GM21723 (cell line): ENCODE results near the gene CD38.
"Not testable (repeated sequence)": the region's sequence is repeated elsewhere in the genome, so short reads cannot be mapped to it uniquely, and the experiment has no call there.

Source experiments
- ATAC-seq: cut with Tn5 transposase; IDR thresholded peaks from one replicate; pipeline ENCODE4 v1.9.1; 2021; ENCODE audit warnings: mild to moderate bottlenecking, moderate library complexity; ENCODE audit not compliant: unreplicated experiment

CD38 gene

DNA sequence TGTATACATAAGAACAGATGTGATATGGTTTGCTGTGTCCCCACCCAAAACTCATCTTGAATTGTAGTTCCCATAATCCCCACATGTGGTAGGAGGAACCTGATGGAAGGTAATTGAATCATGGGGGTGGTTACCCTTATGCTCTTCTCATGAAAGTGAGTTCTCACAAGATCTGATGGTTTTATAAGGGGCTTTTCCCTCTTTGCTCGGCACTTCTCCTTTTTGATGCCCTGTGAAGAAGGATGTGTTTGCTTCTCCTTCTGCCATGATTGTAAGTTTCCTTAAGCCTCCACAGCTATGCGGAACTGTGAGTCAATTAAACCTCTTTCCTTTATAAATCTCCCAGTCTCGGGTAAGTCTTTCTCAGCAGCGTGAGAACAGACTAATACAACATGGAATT lies 83.1 kb downstream of the CD38 start:
- ATAC-seq = not testable (repeated sequence)

DNA sequence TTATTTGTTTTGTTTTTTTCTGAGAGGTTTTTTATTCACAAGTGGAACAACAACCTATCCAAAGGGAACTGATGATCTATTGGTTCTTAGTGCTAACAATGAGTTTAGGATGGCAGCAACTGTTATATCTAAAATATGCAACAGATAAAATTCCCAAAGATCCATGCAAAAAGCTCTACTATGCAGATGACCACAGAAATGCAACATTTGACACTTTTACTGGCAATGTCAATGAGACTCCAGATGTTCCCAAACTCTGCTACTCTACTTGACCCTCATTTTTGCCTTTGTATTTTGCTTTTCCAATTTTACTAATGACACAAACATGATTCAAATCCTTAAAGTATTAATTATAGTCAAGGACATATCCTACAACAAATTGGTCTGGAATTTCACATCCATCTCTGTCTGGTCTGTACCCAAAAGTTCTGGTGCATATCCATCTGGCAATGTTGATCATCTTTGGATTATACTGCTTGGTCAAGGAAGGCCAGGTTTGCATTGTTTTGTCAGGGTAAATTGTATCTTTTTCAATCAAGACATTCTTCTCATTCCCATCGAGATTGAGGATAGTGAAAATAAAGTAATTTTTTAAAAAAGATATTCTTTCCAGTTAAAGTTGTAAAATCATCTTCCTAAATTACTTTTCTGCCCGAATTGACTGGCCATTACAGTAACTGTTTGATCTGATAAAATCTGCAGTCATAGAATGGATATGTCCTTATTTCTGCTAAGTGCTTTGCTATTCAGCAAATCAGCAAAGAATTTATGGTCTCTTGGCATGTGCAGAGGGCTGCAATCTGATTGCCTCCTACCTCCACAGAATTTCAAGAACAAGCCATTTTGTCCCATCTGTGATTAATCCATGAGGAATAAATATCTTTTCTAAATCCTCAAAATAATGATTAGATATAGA lies 86.8 kb downstream of the CD38 start:
- ATAC-seq = no peak

DNA sequence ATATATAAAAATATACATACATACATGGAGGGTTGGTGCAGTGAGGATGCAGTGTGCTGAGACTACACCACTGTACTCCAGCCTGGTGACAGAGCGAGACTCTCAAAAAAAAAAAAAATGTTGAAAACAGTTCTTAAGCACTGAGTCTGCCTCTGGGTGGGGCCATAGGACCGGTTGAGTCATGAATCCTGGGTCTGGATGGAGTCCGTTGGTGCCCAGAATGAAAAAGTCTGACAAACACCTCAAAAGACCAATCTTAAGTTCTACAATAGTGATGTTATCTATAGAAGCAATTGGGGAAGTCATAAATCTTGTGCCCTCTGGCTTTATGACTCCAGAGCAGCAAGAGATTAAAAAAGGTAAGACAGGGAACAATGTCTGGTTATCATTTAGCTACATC lies 90.0 kb downstream of the CD38 start:
- ATAC-seq = no peak

DNA sequence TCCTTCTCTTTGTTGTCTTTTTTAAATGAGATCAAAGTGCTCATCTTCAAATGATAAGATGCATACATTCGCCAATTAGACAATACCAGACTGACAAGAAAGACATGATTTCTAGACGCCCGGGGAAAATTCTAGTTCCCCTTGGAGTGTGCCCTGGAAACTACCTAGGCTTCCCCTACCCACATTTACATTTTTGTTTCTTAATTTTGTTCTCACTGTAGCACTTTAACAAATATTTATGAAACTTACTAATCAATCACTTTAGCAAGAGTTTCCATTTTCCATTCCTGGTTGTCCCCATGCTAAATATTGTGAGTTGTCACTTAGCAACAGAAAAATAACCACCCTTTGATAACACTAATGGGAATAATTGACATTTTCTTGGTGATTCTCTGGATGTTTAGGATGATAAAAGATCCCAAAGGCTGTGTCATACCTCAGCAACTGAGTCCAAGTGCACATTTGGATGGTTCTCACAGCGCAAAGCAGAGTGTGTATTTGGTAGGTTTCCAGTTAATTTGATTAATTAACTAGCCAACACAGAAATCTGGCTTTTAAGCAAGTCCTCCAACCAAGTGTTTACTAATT lies 90.8 kb downstream of the CD38 start:
- ATAC-seq = no peak

DNA sequence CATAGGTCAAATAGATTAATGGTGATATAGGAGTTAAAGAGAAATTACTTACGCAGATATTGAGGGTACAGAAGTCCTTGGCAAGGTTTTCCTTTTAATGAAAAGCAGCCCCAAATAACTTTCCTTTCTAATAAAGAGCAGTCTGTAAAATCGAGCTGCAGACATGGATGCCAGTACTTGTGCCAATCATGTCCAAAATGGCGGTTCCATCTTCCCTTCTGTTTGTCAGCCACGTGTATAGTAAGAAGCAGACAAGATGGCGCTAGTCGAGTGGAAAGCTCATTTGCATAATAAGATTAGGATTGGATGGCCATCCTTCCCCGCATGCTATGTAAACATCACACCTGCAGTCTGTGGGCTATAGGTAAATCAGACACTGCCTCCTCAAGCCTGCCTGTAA lies 92.0 kb downstream of the CD38 start:
- no peak for ATAC-seq

DNA sequence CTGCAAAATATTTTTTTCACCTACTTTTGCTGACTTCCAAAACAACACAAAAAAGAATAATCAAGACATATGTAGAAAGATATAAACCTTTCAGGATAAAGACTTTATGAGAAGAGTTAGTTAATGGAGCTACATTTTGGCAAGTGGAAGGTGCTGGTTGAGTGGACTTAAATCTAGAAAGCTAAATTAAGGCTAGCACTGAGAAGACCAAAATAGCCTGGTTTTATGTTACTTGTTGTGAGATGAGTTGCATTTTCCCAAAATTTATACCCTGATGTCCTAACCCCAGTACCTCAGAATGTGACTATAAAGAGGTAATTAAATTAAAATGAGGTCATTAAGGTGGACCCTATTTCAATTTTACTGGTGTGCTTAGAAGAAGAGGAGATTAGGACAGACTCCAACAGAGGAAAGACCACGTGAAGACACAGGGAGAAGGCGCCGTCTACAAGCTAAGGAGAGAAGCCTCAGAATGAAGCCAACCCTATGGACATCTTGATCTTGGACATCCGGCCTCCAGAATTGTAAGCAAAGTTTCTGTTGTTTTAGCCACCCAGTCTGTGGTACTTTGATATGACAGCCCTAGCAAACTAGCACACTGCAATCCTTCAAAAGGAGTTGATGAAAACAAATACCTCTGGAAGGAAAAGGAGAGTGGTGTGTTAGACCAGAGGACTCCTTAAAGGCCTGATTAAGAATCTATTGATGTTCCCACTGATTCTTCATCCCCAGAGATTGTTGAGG lies 93.0 kb downstream of the CD38 start:
- no peak for ATAC-seq

DNA sequence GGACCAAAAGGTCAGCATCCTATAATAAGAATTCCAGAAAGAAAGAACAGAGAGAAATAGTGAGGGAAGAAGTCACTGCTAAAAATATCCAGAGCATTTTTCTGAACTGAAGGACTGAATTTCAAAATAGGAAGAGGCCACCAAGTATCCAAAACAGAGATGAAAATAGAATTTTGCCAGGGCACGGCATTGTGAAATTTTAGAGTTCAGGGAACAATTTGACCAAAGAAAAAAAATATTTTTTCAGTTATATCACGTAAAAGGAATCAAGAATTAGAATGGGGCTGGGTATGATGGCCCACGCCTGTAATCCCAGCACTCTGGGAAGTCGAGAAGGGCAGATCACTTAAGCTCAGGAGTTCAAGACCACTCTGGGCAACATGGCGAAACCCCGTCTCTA lies 95.0 kb downstream of the CD38 start:
- no peak for ATAC-seq

DNA sequence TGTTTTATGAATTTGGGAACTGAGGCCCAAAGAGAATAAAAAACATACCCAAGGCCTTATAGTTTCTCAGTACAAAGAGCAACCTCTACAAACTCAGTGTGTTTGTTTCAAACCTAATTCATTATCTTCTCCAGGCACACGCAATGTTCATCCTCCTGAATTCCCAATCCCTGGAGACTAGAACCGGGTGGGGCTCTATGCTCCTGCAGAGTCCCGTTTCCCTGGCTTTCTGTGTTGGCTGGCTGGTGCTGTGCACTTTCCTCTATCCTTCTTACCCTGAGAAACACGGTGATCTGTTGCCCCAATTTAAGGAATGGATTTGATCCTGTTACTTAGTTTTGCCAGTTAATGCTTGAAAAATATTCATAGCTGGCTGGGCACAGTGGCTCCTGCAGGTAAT lies 96.5 kb downstream of the CD38 start:
- no peak for ATAC-seq

DNA sequence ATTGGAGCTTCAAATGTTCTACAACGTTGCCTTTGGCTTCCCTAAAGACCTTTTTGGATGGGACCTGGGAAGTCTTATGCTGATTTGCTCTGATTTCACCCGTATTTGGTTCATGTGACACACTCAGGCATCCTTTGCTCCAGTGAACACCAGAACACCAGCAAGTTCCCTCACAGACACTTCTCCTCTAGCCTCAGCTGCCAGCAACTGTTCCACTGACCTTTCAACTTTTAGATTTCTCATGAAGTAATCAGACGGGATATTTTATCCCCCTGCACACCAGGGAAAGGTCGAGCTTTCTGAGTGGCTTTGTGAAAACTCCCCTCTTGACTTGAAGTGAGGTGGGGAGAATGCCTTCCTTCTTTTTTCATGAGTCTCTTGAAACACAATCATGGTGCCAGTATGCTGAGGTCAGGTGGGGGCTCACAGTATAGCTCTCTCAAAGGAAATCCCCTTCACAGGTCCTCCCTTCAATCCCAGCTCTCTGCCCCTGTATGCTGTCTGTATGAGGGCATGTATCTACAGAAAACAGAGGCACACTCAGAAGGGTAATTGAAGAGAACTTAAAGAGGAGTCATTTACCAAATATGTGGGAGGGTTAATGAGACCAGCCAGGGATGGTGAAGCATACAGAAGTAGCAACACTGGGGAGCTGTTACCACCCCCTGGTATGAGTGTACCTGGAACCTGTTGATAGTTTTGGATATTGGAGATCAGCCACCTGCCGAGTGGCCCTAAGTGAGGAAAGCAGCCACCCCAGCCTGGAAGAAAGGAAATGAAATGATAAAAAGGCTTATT lies 97.7 kb downstream of the CD38 start:
- no peak for ATAC-seq

DNA sequence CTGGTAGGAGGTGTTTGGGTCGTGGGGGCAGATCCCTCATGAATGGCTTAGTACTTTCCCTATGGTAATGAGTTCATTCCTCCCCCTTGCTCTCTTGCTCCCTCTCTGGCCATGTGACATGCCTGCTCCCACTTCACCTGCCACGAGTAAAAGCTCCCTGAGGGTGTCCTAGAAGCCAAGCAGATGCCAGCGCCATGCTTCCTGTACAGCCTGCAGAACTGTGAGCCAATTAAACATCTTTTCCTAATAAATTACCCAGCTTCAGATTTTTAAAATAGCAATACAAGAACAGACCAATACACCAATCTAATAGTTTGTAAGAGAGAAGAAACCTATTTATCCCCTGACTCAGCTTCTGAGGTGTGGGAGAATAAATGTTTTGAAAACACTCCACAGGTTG lies 99.9 kb downstream of the CD38 start:
- ATAC-seq = no peak

DNA sequence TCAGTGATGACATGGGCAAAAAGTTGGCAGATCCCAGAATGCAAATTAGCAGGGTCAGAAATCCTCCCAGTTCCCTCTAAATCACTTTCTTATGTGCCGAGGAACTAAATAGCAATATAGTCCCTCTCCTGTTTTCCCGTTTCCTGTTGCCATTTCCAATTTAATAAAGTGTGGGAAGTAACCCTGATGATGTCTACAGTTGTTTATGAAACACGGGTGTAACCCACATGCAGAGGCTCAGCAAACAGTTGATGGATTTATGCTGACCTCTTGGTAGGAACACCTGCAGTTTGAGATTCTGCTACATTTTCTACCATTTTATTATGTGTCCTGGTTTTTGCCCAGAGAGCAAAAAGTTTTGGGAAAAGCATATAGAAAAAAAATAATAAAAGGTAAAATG lies 103.7 kb downstream of the CD38 start:
- ATAC-seq = no peak

DNA sequence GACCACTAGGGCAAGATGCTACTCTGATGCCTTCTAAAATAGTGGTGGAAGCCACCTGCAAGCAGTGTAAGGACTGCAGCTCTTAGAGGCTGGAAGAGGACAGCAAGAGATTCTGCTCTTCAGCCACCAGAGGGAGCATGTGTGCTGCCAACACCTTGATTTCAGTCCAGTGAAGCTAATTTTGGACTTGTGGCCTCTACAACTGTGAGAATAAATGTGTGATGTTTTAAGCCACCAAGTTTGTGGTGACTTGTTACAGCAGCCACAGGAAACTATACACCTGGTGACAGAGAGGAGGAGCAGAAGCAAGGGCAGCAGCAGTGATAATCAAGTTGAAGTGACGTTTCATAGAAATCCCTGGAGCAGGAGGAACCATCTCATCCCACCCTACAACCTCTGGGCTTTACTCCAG lies 104.6 kb downstream of the CD38 start:
- ATAC-seq = peak; percentile 97

DNA sequence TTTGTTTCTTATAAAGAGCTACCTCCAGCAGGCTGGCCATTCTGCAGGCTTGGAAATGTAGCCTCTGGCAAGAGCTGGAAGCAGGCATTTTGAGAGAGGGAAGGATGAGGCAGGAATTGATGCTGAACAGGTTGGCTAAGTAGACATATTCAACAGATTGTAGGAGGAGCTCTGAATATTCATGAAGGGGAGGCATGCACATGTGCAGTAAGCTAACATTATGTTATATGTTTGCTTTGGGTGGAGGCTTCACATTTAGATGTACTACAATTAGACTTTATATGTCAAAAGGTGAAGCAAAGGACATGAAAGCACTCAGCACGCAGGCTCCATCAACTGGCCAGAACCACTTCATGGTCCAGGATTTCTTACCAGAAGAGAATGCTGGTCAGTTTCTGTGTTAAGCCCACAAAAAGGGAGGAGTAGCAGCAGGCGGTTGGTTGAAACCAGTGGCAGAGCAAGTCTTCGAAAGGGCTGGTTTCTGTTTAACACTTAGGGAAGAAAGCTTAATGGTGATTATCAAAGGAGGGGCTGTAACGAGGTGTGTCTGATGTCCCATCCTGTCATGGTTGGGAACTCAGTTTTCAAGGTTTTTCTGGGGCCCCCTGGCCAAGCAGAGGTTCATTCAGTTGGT lies 105.6 kb downstream of the CD38 start:
- ATAC-seq = no peak

DNA sequence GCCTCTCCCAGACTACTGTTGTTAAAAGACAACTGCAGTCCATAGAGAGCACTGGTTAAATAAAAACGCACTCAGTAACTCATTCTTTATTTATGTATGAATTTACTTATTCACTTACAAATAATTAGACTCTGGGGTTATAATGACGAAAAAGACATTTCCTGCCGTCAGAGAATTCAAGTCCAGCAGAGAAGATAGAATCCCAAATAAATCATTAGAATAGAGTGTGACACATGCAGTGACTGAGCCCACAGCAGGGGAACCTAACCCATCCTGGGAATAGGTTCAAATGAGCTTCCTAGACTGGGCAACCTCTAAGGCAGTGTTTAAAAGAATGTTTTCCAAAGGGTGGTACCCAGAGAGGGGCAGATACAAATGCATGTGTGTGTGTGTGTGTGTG lies 106.5 kb downstream of the CD38 start:
- no peak for ATAC-seq

DNA sequence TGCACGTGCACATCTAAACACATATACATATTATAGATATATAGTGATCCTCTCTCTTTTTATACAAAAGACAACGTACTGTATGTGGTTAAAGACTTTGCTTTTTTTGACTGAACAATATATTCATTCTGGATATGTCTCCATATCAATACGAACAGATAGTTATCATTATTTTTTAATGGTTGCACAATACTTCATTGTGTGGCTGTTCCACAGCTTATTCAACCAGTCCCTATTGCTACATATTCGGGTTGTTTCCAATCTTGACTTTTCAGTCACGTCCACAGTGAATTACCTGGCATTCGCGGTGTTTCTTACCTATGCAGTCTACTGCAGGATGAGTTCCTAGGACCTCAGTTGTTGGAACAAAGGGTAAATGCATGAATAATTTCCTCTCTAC lies 107.3 kb downstream of the CD38 start:
- no peak for ATAC-seq

DNA sequence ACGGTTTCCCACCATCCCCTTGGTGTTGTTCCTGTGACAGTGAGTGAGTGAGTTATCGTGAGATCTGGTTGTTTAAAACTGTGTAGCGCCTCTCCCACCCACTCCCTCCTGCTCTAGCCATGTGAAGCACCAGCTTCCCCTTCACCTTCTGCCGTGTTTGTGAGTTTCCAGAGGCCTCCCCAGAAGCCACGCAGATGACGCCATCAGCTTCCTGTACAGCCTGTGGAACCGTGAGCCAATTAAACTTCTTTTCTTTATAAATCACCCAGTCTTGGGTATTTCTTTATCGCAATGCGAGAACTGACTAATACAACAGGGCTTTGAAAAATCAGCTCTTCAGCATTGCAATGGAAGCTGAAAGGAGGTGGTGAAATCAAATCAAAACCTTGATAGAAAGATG lies 110.4 kb downstream of the CD38 start:
- ATAC-seq = no peak

DNA sequence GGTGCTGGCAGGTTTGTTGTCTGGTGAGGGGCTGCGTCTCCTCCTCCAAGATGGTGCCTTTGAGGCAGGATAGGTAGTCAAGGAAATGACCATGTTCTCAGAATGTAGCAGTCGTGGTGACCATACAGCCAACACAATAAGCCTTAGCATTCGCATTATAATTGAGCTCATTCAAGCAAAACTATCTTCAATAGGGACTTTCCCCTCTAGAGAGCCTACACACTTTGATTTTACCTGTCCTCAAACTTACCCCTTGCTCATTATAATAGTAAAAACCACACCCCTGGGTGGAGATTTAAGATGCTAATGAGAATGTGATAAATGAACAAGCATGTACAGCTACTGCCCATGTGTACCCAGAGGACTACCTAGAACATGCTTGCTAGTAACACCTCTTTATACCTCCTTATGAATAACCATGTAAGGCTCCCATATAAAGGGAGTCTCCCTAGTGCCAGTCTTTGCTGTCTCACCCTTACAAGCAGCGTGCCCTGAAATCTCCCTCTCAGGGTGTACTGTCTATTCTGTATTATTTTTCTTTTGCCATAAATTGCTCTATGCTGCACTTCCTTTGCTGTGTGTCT lies 112.2 kb downstream of the CD38 start:
- ATAC-seq = no peak

DNA sequence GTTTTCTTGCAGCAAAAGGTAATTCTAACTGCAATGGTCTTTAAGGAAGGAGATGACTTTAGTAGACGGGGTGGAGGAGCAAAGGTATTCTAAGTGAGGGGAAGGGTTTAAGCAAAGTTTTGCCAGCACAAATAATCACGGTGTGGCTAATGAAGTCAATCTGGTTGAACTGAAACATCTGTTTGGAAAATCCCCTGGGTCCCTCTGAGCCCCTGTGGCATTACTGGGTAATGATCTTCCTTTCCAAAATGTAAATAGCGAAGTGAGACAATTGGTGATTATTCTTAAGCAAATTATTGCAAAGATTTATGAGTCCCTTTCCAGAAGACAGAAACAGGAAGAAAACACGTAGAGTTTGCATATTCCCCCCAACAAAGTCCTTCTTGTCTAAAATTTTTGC lies 113.2 kb downstream of the CD38 start:
- peak; percentile 70 for ATAC-seq

DNA sequence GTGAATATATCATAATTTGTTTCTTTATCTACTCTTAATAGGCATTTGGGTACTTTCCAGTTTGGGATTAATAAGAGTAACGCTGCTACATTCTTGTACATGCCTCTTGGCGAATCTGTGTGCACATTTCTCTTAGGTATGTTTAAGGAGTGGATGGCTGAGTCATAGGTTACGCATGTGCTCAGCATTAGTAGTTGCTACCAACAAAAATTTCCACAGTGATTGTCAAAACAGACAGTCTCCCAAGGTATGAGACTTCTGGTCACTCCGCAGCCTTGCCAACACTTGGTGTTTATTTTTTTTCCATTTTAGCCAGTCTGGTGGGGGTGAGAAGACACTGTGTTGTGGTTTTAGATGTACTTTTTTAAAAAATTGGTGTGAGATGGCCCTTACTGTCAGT lies 115.8 kb downstream of the CD38 start:
- ATAC-seq = no peak

DNA sequence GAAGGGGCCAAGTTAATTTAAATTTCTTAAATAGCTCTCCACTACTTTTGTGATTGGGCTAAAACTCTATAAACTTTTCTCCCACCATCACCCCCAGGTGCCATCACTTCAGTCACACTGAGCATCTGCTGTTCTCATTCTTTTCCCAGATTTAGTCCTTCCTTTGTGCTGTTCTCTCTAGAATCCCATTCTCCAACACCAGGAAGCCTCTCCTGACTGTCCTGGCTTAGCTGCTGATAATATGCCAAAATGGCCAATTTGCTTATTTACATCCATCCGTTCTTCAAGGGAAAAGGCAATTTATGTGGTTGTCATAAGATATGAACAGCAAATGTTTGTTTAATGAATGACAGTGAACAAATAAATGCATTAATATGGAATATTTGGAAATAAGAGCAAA lies 116.3 kb downstream of the CD38 start:
- ATAC-seq = no peak
